ENCODE results near the gene TLL1. TPM values are rescaled to one million over a fixed set of nuclear protein-coding genes. Genes with fewer than 3 reads are reported as not detected.

The TLL1 gene
- polyA plus RNA-seq, 2 of the 4 experiments (the other 2 are of a cell fraction): 0.01 to 0.13 TPM

DNA sequence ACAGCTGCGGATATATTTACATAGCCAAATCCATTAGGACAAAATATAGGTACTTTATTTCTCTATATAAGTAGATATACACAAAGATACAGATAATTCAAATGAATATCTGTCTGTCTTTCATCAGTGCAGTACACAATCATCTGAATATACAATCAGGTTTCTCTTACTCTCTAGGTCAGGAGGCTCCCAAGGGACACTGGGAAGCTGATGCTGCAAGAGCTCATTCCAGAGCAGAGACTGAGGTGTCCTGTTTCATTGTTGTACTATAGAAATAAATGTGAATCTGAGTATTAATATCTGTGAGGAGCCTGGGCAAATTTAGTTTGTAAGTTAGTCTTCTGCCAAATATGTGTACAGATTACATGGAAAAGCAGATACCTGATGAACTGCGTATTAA, 4.2 kb downstream of the TLL1 start:
- H3K4me2 ChIP-seq: no peak overlapping the region
- POLR2A ChIA-PET: no interaction called here
- no peak for TF ChIP-seq CEBPB (IDR thresholded peaks at IDR 0.05)

DNA sequence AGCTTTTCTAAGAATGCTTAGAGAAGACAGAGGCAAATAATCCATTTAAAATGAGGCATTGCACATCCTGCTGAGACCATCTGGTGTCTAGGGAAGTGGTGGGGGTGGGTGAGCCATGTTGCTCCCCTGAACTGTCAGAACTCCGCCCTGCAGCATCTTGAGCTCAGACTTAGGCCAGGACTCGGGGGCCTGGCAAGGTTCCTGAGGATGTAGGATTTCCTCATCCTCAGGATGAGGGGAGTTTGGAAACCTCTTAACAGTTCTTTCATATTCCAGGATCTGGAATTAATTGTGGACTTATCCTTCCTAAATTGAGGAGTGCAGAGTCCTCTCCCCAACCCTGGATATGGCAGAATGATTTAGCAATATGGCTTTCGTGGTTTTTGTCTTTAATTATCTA, 6.6 kb downstream of the TLL1 start:
- no peak for ATAC-seq
- ChIA-PET CTCF (no interaction called here), POLR2A (no interaction called here)
- no peak for DNase-seq (ENCODE audit: low read depth in 1 of 2, low spot score in 1 of 2)
- H3K27ac ChIP-seq: no peak overlapping the region
- no peak for TF ChIP-seq HDAC2 (IDR thresholded peaks at IDR 0.05)
- no peak for TF ChIP-seq ESRRA (IDR thresholded peaks at IDR 0.05; ENCODE audit: borderline replicate concordance, low read length)
- TF ChIP-seq CBX8 (IDR thresholded peaks at IDR 0.05): no peak
- TF ChIP-seq, protein P1, sequence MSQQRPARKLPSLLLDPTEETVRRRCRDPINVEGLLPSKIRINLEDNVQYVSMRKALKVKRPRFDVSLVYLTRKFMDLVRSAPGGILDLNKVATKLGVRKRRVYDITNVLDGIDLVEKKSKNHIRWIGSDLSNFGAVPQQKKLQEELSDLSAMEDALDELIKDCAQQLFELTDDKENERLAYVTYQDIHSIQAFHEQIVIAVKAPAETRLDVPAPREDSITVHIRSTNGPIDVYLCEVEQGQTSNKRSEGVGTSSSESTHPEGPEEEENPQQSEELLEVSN (IDR thresholded peaks at IDR 0.05; ENCODE audit: borderline replicate concordance, low read depth): no peak
- TF ChIP-seq FOSL2 (IDR thresholded peaks at IDR 0.05): no peak
- no peak for TF ChIP-seq FOSL2 (CRISPR knock-in tag; IDR thresholded peaks at IDR 0.05)
- TF ChIP-seq CBX2 (IDR thresholded peaks at IDR 0.05; ENCODE audit: borderline replicate concordance, low read depth): no peak
- no peak for TF ChIP-seq JUN (IDR thresholded peaks at IDR 0.05)
- TF ChIP-seq MYC (IDR thresholded peaks at IDR 0.05; ENCODE audit: borderline replicate concordance, low read length): no peak
- no peak for TF ChIP-seq EP300 (IDR thresholded peaks at IDR 0.05)
- TF ChIP-seq, protein P2, sequence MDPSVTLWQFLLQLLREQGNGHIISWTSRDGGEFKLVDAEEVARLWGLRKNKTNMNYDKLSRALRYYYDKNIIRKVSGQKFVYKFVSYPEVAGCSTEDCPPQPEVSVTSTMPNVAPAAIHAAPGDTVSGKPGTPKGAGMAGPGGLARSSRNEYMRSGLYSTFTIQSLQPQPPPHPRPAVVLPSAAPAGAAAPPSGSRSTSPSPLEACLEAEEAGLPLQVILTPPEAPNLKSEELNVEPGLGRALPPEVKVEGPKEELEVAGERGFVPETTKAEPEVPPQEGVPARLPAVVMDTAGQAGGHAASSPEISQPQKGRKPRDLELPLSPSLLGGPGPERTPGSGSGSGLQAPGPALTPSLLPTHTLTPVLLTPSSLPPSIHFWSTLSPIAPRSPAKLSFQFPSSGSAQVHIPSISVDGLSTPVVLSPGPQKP (IDR thresholded peaks at IDR 0.05; ENCODE audit: low read depth, low read length): no peak
- TF ChIP-seq, protein P3, sequence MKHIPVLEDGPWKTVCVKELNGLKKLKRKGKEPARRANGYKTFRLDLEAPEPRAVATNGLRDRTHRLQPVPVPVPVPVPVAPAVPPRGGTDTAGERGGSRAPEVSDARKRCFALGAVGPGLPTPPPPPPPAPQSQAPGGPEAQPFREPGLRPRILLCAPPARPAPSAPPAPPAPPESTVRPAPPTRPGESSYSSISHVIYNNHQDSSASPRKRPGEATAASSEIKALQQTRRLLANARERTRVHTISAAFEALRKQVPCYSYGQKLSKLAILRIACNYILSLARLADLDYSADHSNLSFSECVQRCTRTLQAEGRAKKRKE (CRISPR knock-in tag; IDR thresholded peaks at IDR 0.05; ENCODE audit: low read depth): no peak
- no peak for TF ChIP-seq NPAS2 (CRISPR knock-in tag; IDR thresholded peaks at IDR 0.05; ENCODE audit: borderline replicate concordance)
- TF ChIP-seq SREBF2 (IDR thresholded peaks at IDR 0.05): no peak
- TF ChIP-seq RCOR1 (IDR thresholded peaks at IDR 0.05; ENCODE audit: low read depth, low read length): no peak
- no peak for TF ChIP-seq TFCP2L1 (CRISPR knock-in tag; IDR thresholded peaks at IDR 0.05)
- no peak for TF ChIP-seq RFX5 (IDR thresholded peaks at IDR 0.05)
- TF ChIP-seq GATA3 (IDR thresholded peaks at IDR 0.05; ENCODE audit: borderline replicate concordance): no peak
- H3K4me1 ChIP-seq: no peaks in the 10 kb centered on the region
- no peak overlapping the region for H3K4me2 ChIP-seq
- H3K4me3 ChIP-seq: no peak overlapping the region
- no peak for FAIRE-seq
- H3K9me3 ChIP-seq: no peaks in the 10 kb centered on the region
- WGBS (ENCODE audit: missing lambda C conversion rate): 14% methylated on average over 3 of the region's 3 CpGs

More for the DNA sequence above, 4.2 kb downstream of the TLL1 start:
- DNase-seq (ENCODE audit: low read depth in 1 of 2, low spot score in 1 of 2) (no peak), FAIRE-seq (no peak), ATAC-seq (no peak)
- Histone ChIP-seq H3K4me3 (no peak overlapping the region), H3K27ac (no peak overlapping the region), H3K4me1 (peaks cover 7% of the 10 kb centered on the region; the same call in 1 of the 3 replicates), H3K9me3 (no peaks in the 10 kb centered on the region)
- 64% methylated on average over 2 of the region's 2 CpGs for WGBS (ENCODE audit: missing lambda C conversion rate)
- CTCF ChIA-PET: no interaction called here

DNA sequence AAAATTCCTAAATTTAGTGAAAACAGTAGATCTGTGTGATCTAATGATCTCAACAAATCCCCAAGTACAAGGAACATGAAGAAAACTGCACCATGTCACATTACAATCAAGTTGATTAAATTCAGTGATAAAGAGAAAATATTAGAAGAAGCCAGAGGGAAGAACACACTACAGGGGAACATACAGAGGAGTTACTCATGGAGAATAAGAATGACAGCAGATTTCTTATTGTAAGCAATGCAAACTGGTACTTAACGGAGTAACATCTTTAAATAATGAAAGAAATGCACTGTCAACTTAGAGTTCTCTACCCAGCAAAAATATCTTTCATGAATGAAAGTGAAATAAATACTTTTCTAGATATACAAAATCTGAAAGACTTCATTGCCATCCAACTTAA, 21.1 kb downstream of the TLL1 start:
- ChIA-PET CTCF (no interaction called here), POLR2A (no interaction called here)
- Histone ChIP-seq H3K4me1 (no peaks in the 10 kb centered on the region), H3K9me3 (no peaks in the 10 kb centered on the region), H3K4me2 (no peak overlapping the region), H3K27ac (no peak overlapping the region), H3K4me3 (no peak overlapping the region)
- DNase-seq (ENCODE audit: low read depth in 1 of 2, low spot score in 1 of 2) (no peak), FAIRE-seq (no peak), ATAC-seq (no peak)
- 0% methylated on average over 1 of the region's 1 CpG for WGBS (ENCODE audit: missing lambda C conversion rate)
- no peak for TF ChIP-seq SMC3 (IDR thresholded peaks at IDR 0.05)
- no peak for TF ChIP-seq SREBF2 (IDR thresholded peaks at IDR 0.05)
- TF ChIP-seq PHF8 (IDR thresholded peaks at IDR 0.05; ENCODE audit: borderline replicate concordance, low read depth): no peak
- TF ChIP-seq FOXS1 (CRISPR knock-in tag; IDR thresholded peaks at IDR 0.05): no peak
- no peak for TF ChIP-seq KDM5A (IDR thresholded peaks at IDR 0.05)
- TF ChIP-seq, protein P3 (CRISPR knock-in tag; IDR thresholded peaks at IDR 0.05; ENCODE audit: low read depth): no peak
- no peak for TF ChIP-seq NPAS2 (CRISPR knock-in tag; IDR thresholded peaks at IDR 0.05; ENCODE audit: borderline replicate concordance)
- TF ChIP-seq FOSL2 (IDR thresholded peaks at IDR 0.05): no peak
- no peak for TF ChIP-seq FOSL2 (CRISPR knock-in tag; IDR thresholded peaks at IDR 0.05)
- TF ChIP-seq, protein P4, sequence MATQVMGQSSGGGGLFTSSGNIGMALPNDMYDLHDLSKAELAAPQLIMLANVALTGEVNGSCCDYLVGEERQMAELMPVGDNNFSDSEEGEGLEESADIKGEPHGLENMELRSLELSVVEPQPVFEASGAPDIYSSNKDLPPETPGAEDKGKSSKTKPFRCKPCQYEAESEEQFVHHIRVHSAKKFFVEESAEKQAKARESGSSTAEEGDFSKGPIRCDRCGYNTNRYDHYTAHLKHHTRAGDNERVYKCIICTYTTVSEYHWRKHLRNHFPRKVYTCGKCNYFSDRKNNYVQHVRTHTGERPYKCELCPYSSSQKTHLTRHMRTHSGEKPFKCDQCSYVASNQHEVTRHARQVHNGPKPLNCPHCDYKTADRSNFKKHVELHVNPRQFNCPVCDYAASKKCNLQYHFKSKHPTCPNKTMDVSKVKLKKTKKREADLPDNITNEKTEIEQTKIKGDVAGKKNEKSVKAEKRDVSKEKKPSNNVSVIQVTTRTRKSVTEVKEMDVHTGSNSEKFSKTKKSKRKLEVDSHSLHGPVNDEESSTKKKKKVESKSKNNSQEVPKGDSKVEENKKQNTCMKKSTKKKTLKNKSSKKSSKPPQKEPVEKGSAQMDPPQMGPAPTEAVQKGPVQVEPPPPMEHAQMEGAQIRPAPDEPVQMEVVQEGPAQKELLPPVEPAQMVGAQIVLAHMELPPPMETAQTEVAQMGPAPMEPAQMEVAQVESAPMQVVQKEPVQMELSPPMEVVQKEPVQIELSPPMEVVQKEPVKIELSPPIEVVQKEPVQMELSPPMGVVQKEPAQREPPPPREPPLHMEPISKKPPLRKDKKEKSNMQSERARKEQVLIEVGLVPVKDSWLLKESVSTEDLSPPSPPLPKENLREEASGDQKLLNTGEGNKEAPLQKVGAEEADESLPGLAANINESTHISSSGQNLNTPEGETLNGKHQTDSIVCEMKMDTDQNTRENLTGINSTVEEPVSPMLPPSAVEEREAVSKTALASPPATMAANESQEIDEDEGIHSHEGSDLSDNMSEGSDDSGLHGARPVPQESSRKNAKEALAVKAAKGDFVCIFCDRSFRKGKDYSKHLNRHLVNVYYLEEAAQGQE (IDR thresholded peaks at IDR 0.05): no peak
- TF ChIP-seq ESRRA (IDR thresholded peaks at IDR 0.05; ENCODE audit: borderline replicate concordance, low read length): no peak

All from A549 (cell line).